Caco-2 (cell line): ENCODE results near the gene LMOD1. TPM values are rescaled to one million over a fixed set of nuclear protein-coding genes. Genes with fewer than 3 reads are reported as not detected.

ENCODE experiments used
- BruUV-seq: library from RNA; stranded (reverse); fragments of 400-500 nt; replicated peaks from 2 replicates; lab custom pipeline; 2021; lab: Mats Ljungman, UMichigan
- CTCF ChIA-PET: fragments of 300-600 bp; sonication (Branson Sonifier 250); formaldehyde crosslinking; loops from one replicate; lab custom pipeline; 2022; ENCODE audit warnings: antibody characterized with exemption; lab: Charles Lee
- POLR2A ChIA-PET: fragments of 300-600 bp; sonication (Branson Sonifier 250); formaldehyde crosslinking; loops from one replicate; lab custom pipeline; 2022; ENCODE audit warnings: antibody characterized with exemption; lab: Charles Lee
- DNase-seq, 2 experiments: peaks; one replicate each; pipeline versions ENCODE4 v3.0.0 to v3.0.0-alpha.2; 2020 to 2022
- H3K27me3 ChIP-seq: replicated peaks from 2 replicates; pipeline ENCODE4 v1.6.0; 2011; ENCODE audit warnings: low read length; ENCODE audit not compliant: control insufficient read depth, insufficient read depth
- H3K36me3 ChIP-seq: 2 replicates; pipeline ENCODE4 v1.5.1; 2011; ENCODE audit warnings: low read length; ENCODE audit not compliant: control insufficient read depth, insufficient read depth
- H3K4me1 ChIP-seq: fragments of 250-450 bp; sonication (Bioruptor Pico); 2 replicates; pipeline ENCODE4 v1.5.1; 2020; ENCODE audit warnings: mild to moderate bottlenecking
- H3K4me3 ChIP-seq: 2 replicates; pipeline ENCODE4 v1.5.1; 2011; ENCODE audit warnings: low read depth, mild to moderate bottlenecking, control low read depth, low read length
- H3K9me3 ChIP-seq: fragments of 250-450 bp; sonication (Bioruptor Pico); 2 replicates; pipeline ENCODE4 v1.5.1; 2020; ENCODE audit warnings: mild to moderate bottlenecking, moderate library complexity
- H3K27ac Mint-ChIP-seq: one replicate; pipeline ENCODE4 v1.8.0; 2022; ENCODE audit warnings: mixed read lengths; ENCODE audit not compliant: unreplicated experiment
- H3K27me3 Mint-ChIP-seq: one replicate; pipeline ENCODE4 v1.8.0; 2022; ENCODE audit warnings: mixed read lengths; ENCODE audit not compliant: insufficient read depth, unreplicated experiment
- H3K36me3 Mint-ChIP-seq: one replicate; pipeline ENCODE4 v1.8.0; 2022; ENCODE audit warnings: mild to moderate bottlenecking, mixed read lengths; ENCODE audit not compliant: insufficient read depth, unreplicated experiment
- H3K4me1 Mint-ChIP-seq: one replicate; pipeline ENCODE4 v1.8.0; 2022; ENCODE audit warnings: low read depth, mixed read lengths; ENCODE audit not compliant: unreplicated experiment
- H3K4me3 Mint-ChIP-seq: one replicate; pipeline ENCODE4 v1.8.0; 2022; ENCODE audit warnings: mild to moderate bottlenecking, moderate library complexity, mixed read lengths; ENCODE audit not compliant: unreplicated experiment
- H3K9me3 Mint-ChIP-seq: one replicate; pipeline ENCODE4 v1.8.0; 2022; ENCODE audit warnings: mixed read lengths; ENCODE audit not compliant: unreplicated experiment
- intact Hi-C: fragments of 100-400 bp; cut with micrococcal nuclease; formaldehyde crosslinking; loops from one replicate; pipeline ENCODE4 v1.10.0; 2022; ENCODE audit not compliant: unreplicated experiment
- total RNA-seq: library from RNA; stranded (reverse); gene quantifications from 2 replicates; pipeline ENCODE4 v1.2.3, GENCODE V29; 2022
- TF ChIP-seq, protein P1 (sequence below), 2 experiments: fragments of 200-600 bp in 1 of 2; IDR thresholded peaks; 1 replicate in 1 of 2; 2 replicates in 1 of 2; pipeline versions ENCODE4 v1.5.1 to v1.8.0; 2011 to 2022; ENCODE audit warnings: antibody characterized with exemption in 1 of 2, control low read depth in 1 of 2, inconsistent platforms in 1 of 2, low read depth in 1 of 2, low read length in 1 of 2, mild to moderate bottlenecking in 1 of 2, moderate library complexity in 1 of 2; ENCODE audit not compliant: insufficient read depth in 1 of 2, severe bottlenecking in 1 of 2, unreplicated experiment in 1 of 2

LMOD1 gene
- total RNA-seq, 1 experiment from 2014 or later, result 0.11 TPM

DNA sequence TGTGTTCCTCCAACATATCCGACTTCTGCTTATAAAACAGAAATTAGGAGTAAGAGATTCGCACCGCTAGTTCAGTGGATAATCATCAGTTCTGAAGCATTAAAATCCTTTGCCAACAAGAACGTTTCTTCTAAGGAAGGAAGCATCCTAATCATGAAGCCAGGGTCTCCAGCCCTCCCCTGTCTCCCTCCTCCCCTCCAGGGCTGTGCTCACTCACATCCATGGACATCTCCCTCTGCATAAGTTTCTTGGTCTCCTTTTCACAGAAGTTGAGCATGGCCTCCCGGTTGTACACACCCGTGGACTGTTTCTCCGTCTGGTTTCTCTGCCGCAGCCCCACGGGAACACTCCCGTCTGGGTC is 505 bp downstream of the LMOD1 start:
- no peaks in the 10 kb centered on the region for H3K27me3 ChIP-seq
- DNase-seq, result no peak
- no peaks in the 10 kb centered on the region for H3K36me3 ChIP-seq
- BruUV-seq, result no TSS peak
- Mint-ChIP-seq H3K9me3 (no peaks in the 10 kb centered on the region), H3K4me3 (peak overlapping the region; percentile 81), H3K27ac (no peak overlapping the region), H3K36me3 (no peaks in the 10 kb centered on the region), H3K27me3 (peaks cover 9% of the 10 kb centered on the region), H3K4me1 (peaks cover 20% of the 10 kb centered on the region)
- H3K4me3 ChIP-seq, result no peak overlapping the region; the same call in 1 of the 2 replicates
- TF ChIP-seq, protein P1, sequence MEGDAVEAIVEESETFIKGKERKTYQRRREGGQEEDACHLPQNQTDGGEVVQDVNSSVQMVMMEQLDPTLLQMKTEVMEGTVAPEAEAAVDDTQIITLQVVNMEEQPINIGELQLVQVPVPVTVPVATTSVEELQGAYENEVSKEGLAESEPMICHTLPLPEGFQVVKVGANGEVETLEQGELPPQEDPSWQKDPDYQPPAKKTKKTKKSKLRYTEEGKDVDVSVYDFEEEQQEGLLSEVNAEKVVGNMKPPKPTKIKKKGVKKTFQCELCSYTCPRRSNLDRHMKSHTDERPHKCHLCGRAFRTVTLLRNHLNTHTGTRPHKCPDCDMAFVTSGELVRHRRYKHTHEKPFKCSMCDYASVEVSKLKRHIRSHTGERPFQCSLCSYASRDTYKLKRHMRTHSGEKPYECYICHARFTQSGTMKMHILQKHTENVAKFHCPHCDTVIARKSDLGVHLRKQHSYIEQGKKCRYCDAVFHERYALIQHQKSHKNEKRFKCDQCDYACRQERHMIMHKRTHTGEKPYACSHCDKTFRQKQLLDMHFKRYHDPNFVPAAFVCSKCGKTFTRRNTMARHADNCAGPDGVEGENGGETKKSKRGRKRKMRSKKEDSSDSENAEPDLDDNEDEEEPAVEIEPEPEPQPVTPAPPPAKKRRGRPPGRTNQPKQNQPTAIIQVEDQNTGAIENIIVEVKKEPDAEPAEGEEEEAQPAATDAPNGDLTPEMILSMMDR (IDR thresholded peaks at IDR 0.05; ENCODE audit: insufficient read depth in 1 of 2, low read depth in 1 of 2, low read length in 1 of 2, severe bottlenecking in 1 of 2, unreplicated experiment in 1 of 2), result no peak
- POLR2A ChIA-PET, result interaction anchor here (0.6 to 2.0 kb wide), 2 partner anchors 9 to 503 kb away, joined by 3 to 9 read pairs; partner anchors contain the start of gene TIMM17A
- no peaks in the 10 kb centered on the region for H3K9me3 ChIP-seq
- intact Hi-C loops, result loop anchor here (1.0 kb wide), 1 partner anchor 9 kb away; the partner anchor contains the start of gene TIMM17A
- H3K4me1 ChIP-seq, result peaks cover 10% of the 10 kb centered on the region
- CTCF ChIA-PET, result interaction anchor here (0.6 to 2.3 kb wide), 4 partner anchors 25 to 68 kb away, joined by 3 to 10 read pairs (median 8); no protein-coding TSS in a partner anchor

DNA sequence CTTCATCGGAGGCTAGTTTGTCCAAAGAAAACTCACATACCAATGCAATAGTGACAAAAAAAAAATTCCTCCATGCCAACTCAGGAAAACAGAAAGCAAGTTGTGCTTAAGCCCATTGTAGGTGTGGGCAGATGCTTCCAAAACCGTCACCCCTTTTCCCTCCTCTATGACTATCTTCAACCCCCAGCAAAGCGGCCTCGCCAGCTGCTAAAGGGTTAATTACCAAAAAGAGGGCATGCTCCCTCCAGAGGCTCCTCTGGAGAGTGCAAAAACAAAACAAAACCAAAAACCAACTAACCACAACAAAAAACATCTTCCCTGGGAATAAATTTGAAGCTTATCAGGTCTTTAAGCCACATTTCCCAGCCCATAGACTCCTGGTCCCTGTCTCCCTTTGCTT is 1.2 kb downstream of the LMOD1 start:
- Mint-ChIP-seq H3K27ac (no peak overlapping the region), H3K36me3 (no peaks in the 10 kb centered on the region), H3K27me3 (peaks cover 9% of the 10 kb centered on the region), H3K4me3 (no peak overlapping the region), H3K4me1 (peaks cover 20% of the 10 kb centered on the region), H3K9me3 (no peaks in the 10 kb centered on the region)
- no peak overlapping the region for H3K4me3 ChIP-seq
- TF ChIP-seq, protein P1 (IDR thresholded peaks at IDR 0.05; ENCODE audit: insufficient read depth in 1 of 2, low read depth in 1 of 2, low read length in 1 of 2, severe bottlenecking in 1 of 2, unreplicated experiment in 1 of 2), result peak; percentile 17 to 30
- H3K9me3 ChIP-seq, result no peaks in the 10 kb centered on the region
- no TSS peak for BruUV-seq
- DNase-seq, result no peak
- POLR2A ChIA-PET, result interaction anchor here (0.5 to 2.0 kb wide), 3 partner anchors 10 to 502 kb away, joined by 3 to 9 read pairs (median 3); partner anchors contain the start of gene TIMM17A
- H3K27me3 ChIP-seq, result no peaks in the 10 kb centered on the region
- peaks cover 10% of the 10 kb centered on the region for H3K4me1 ChIP-seq
- intact Hi-C loops, result no loop called here
- no peaks in the 10 kb centered on the region for H3K36me3 ChIP-seq
- CTCF ChIA-PET, result interaction anchor here (2.3 kb wide), 1 partner anchor 67 kb away, joined by 8 read pairs; no protein-coding TSS in a partner anchor

DNA sequence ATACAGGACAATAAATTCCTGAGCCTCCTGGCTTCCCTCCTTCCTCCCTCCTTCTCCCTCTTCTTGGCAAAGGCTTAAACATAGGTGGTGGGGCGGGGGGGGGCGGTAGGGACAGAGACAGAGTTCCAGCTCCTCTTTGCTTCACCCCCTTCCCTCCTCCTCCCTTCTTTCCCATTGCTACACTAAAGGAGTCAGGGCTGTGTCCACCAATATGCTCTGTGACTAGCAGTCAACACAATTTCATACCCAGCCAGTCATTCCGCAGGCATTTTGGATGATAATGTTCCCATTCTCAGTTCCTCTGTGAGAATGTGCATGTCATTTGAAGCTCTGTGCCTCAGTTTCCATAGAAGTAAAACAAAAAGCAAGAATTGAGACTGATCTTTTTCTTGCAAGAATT is 1.7 kb downstream of the LMOD1 start:
- Mint-ChIP-seq H3K4me3 (no peak overlapping the region), H3K4me1 (peaks cover 20% of the 10 kb centered on the region), H3K27me3 (peaks cover 9% of the 10 kb centered on the region), H3K36me3 (no peaks in the 10 kb centered on the region), H3K27ac (no peak overlapping the region), H3K9me3 (no peaks in the 10 kb centered on the region)
- TF ChIP-seq, protein P1 (IDR thresholded peaks at IDR 0.05; ENCODE audit: insufficient read depth in 1 of 2, low read depth in 1 of 2, low read length in 1 of 2, severe bottlenecking in 1 of 2, unreplicated experiment in 1 of 2), result no peak
- DNase-seq, result no peak
- H3K4me1 ChIP-seq, result peaks cover 10% of the 10 kb centered on the region
- no TSS peak for BruUV-seq
- H3K9me3 ChIP-seq, result no peaks in the 10 kb centered on the region
- no peaks in the 10 kb centered on the region for H3K36me3 ChIP-seq
- ChIA-PET CTCF (interaction anchor here (2.3 kb wide), 1 partner anchor 67 kb away, joined by 8 read pairs; no protein-coding TSS in a partner anchor), POLR2A (interaction anchor here (0.5 kb wide), 1 partner anchor 232 kb away, joined by 3 read pairs; no protein-coding TSS in a partner anchor)
- H3K27me3 ChIP-seq, result no peaks in the 10 kb centered on the region
- H3K4me3 ChIP-seq, result no peak overlapping the region
- intact Hi-C loops, result no loop called here
